HG03097 (cell line): Measurements from ENCODE around the gene MED12.

Experiments
- ATAC-seq: cut with Tn5 transposase; IDR thresholded peaks from one replicate; pipeline ENCODE4 v1.9.1; 2021; ENCODE audit not compliant: unreplicated experiment, low FRiP score

MED12 gene

GRCh38 chrX:71118032-71118984, at the start of gene MED12:
Gene MED12 (plus strand): TSS chrX:71118596. CDS start chrX:71118755, 159 bp downstream.
- ATAC-seq = peak; percentile 78

- no peak for ATAC-seq
Measured at GRCh38 chrX:71070531-71070930, 47.9 kb upstream of the MED12 start.

DNA sequence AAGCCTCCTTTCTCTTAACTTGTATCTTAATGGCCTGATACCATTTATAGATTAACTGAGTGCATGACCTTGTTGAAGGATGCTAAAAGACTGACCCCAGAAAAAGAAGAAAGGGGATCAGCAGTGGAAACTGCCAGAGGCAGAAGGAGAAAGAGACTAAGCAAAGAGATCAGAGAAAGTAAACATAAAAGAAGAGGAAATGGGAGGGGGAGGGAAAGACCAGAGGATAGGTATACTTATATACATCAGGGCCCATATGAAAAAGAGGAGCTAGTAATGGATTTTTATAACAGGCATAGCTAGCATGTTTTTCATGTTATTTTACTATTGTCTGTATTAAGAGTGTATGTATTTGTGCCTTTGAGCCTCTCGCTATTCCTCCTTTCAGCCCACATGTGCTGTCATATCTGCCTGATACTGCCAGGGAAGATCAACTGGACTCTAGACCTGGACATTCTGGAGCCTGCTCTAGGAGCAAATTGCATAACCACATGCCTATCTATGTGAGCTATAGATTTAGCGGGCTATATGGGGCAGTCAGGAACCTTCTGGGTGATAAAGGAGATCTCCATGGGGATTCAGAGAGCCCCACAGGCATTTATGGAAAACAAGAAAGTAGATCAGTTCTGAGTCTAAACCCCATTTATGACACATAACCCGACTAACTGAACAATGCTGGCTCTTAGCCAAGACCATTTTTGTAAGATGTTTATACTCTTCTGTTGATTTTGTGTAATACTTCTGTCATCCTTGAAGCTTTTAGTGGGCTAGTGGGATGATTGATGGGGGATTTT, 36.9 kb upstream of the MED12 start:
- ATAC-seq = no peak

DNA sequence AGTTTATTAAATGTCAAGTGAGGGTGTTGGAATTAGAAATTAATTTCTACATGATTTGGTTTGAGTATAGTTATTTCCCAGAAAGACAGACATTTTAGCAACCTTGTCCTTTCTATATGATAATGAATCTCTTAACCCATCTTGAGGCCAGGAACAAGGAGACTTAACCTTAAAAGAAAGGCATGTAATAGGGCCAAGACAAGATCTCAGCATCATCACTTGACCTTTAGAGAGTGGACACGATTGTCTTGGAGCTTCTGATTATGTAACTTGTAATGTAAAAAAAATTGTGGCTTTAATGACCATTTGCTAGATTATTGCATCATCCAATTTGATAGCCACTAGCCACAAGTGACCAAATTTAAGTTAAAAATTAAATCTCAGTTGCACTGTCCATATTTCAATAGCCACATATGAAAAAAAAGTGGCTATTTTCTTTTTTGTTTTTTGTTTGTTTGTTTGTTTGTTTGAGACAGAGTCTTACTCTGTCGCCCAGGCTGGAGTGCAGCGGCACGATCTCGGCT, 36.2 kb upstream of the MED12 start:
- ATAC-seq = no peak

DNA sequence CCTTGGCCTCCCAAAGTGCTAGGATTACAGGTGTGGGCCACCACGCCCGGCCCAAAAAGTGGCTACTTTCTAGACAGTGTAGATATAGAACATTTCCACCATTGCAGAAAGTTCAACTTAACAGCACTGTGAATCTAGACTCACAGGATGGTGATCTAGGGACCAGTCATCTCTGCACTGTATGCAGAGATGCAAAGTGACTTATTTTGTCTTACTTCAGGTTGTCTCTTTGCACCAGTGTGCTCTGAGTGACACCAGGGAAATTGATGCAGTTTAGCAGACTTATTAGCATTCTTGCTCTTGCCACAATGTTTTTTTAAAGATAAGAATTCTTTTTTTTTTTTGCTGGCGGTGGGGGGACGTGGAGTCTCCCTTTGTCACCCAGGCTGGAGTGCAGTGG, 35.6 kb upstream of the MED12 start:
- no peak for ATAC-seq

DNA sequence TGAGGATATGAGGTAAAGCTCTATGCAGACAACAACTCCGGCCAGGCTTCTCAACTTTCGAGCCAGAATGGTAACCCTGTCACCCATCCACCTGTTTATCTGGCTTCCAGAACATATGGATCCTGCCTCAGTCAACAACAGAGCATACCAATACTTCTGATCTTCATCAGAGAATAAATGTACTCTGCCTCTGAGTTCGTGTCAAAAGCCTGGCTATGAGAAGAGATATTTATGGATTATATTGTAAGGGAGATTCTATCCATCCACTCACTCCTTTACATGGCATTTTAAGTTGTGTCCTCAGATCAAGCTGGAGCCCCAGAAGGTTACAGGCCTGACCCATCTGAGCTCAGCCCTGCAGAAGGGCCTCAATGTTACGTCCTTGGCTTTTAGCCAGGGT, 32.5 kb upstream of the MED12 start:
- no peak for ATAC-seq

- ATAC-seq = no peak
Measured at GRCh38 chrX:71091263-71091662, 27.1 kb upstream of the MED12 start.

DNA sequence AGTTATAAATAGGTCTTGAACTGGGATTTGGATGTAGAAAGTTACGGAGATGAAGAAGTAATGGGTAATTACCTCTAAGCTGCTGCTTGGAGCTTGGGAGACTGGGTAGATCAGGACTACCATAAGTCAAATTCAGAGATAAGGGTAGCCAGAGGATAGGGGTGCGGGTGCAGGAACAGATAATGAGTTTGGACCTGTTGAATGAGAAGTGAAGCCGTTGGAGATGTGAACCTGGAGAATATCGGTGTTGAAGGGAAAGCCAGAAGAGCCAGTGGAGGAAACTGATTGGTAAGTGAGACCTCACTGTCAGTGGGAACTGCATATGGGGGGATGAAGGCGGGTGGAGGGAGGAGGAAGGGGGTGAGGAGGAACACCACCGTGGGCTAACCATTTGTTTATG, 23.4 kb upstream of the MED12 start:
- no peak for ATAC-seq

DNA sequence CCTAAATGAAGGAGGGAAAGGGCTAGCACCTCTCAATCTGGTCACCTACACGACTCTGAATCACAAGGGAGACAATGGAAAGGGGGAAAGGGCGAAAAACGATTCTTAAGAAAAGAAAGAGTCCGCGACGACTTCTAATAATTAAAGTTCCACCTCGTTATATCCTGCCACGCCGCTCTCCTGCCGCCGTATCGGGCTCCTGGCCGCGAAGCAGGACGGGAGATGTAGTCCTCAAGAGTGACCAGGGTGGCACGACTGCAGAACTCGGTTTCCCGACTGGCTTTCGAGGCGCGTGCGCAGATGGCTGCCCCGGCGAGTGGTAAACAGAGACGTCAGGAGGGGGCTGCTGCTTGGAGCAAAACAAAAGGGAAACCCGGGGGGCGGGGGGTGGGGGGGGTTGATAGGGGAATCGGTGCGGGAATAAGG, 22.8 kb upstream of the MED12 start, which contains the start of gene FOXO4:
Gene FOXO4, plus strand, starts transcription at position 297 of the 426 bp plus-strand sequence. CDS start 678 bp downstream, outside the sequence.
- ATAC-seq = peak; percentile 87

GRCh38 chrX:71095981-71096759, 22.2 kb upstream of the MED12 start:
- ATAC-seq = peak; percentile 15

DNA sequence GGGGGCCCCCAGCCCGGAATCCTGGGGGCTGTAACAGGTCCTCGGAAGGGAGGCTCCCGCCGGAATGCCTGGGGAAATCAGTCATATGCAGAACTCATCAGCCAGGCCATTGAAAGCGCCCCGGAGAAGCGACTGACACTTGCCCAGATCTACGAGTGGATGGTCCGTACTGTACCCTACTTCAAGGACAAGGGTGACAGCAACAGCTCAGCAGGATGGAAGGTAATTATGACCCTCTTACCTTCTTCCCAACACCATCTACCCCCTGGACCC, 21.7 kb upstream of the MED12 start:
- no peak for ATAC-seq

GRCh38 chrX:71098302-71098701, 20.1 kb upstream of the MED12 start:
- ATAC-seq = no peak

- ATAC-seq = no peak
Measured at GRCh38 chrX:71098951-71099506, 19.4 kb upstream of the MED12 start.

GRCh38 chrX:71099736-71100135, 18.7 kb upstream of the MED12 start:
- no peak for ATAC-seq

DNA sequence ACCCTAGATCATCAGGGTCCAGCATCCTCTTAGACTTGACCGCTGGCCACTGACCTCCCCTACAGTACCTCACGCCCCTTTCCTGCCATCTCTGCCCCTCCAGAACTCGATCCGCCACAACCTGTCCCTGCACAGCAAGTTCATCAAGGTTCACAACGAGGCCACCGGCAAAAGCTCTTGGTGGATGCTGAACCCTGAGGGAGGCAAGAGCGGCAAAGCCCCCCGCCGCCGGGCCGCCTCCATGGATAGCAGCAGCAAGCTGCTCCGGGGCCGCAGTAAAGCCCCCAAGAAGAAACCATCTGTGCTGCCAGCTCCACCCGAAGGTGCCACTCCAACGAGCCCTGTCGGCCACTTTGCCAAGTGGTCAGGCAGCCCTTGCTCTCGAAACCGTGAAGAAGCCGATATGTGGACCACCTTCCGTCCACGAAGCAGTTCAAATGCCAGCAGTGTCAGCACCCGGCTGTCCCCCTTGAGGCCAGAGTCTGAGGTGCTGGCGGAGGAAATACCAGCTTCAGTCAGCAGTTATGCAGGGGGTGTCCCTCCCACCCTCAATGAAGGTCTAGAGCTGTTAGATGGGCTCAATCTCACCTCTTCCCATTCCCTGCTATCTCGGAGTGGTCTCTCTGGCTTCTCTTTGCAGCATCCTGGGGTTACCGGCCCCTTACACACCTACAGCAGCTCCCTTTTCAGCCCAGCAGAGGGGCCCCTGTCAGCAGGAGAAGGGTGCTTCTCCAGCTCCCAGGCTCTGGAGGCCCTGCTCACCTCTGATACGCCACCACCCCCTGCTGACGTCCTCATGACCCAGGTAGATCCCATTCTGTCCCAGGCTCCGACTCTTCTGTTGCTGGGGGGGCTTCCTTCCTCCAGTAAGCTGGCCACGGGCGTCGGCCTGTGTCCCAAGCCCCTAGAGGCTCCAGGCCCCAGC, 17.6 kb upstream of the MED12 start:
- ATAC-seq = no peak

GRCh38 chrX:71102292-71102691, 16.1 kb upstream of the MED12 start:
- ATAC-seq = no peak

DNA sequence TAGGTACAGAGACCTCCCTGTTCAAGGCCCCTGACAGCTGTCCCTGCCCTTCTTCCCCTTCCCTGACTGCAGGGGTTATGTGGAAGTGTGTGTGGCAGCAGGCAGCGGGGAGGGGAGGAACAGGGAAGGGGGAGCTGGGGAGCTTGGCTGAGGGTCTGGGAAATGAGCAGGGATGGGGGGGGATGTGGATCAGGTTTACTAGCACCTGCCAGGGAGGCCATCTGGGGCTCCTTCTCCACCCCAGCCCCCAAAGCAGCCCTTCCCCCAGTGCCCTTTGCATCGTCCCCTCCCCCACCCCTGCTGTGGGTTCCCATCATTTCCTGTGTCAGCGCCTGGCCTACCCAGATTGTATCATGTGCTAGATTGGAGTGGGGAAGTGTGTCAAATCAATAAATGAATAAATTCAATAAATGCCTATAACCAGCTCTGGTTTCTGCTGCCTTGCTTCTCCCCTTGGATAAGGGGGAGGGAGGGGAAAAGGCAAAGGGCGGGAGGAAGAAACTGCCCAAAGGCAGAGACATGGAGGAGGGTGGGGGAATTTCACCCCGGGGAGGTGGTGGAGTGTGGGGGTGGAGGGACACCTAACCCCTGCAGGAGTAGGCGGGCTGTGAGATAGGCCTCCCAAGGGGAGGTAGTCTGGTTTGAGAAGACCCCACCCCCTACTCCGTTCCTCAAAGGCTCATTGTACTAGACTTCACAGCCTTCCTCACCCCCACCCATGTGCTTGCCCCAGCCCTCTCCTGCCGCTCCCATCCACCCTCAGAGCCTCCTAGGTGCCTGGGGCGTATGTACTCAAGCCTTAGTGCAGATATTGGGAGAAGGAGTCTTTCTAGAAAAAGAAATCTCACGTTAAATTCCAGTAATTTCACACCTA, 15.0 kb upstream of the MED12 start:
- no peak for ATAC-seq

DNA sequence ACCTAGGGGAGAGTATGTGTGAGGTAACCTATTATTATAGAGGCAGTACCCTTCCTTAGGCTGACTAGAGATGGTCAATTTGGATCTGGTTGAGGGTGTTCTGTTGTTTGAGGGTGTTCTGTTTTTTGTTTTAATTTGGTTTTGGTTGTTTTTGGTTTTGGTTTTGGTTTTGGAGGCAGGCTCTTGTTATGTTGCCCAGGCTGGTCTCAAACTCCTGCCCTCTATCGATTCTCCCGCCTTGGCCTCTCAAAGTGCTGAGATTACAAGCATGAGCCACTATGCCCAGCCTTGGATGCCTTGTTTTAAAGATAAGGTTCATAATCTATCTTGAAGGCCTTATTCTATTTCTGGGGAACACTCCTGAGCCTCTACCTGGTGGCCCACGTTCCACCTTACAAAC, 12.8 kb upstream of the MED12 start:
- no peak for ATAC-seq
